ENCODE results near the gene EEF1A1.
A peak's percentile ranks its signal among the peaks of the same experiment; 100 is the strongest.

The EEF1A1 gene

GRCh38 chr6:73504160-73504559 lies 16.7 kb downstream of the EEF1A1 start:
- no peak for DNase-seq

GRCh38 chr6:73503027-73503772 lies 17.6 kb downstream of the EEF1A1 start:
- DNase-seq, result no peak

GRCh38 chr6:73497915-73498314 lies 22.9 kb downstream of the EEF1A1 start:
- DNase-seq, result no peak

- no peak for DNase-seq
These were observed 29.5 kb downstream of the EEF1A1 start for GRCh38 chr6:73491377-73491776.

- no peak for DNase-seq
These were observed 33.4 kb downstream of the EEF1A1 start for GRCh38 chr6:73487473-73487872.

GRCh38 chr6:73484438-73484837 lies 36.4 kb downstream of the EEF1A1 start:
- peak in 1 of 5 experiments; percentile 15 for DNase-seq

- DNase-seq, result no peak
These were observed 38.9 kb downstream of the EEF1A1 start for GRCh38 chr6:73481969-73482368.

GRCh38 chr6:73477407-73477806 lies 43.4 kb downstream of the EEF1A1 start:
- no peak for DNase-seq

- peak in 1 of 5 experiments; percentile 67 for DNase-seq
These were observed 44.1 kb downstream of the EEF1A1 start for GRCh38 chr6:73476723-73477122.

- DNase-seq, result no peak
These were observed 49.0 kb downstream of the EEF1A1 start for GRCh38 chr6:73471686-73472290.

Measured in T-helper 2 cell (primary cell).